Measurements from ENCODE around the gene CDCA7L.

The CDCA7L gene

DNA sequence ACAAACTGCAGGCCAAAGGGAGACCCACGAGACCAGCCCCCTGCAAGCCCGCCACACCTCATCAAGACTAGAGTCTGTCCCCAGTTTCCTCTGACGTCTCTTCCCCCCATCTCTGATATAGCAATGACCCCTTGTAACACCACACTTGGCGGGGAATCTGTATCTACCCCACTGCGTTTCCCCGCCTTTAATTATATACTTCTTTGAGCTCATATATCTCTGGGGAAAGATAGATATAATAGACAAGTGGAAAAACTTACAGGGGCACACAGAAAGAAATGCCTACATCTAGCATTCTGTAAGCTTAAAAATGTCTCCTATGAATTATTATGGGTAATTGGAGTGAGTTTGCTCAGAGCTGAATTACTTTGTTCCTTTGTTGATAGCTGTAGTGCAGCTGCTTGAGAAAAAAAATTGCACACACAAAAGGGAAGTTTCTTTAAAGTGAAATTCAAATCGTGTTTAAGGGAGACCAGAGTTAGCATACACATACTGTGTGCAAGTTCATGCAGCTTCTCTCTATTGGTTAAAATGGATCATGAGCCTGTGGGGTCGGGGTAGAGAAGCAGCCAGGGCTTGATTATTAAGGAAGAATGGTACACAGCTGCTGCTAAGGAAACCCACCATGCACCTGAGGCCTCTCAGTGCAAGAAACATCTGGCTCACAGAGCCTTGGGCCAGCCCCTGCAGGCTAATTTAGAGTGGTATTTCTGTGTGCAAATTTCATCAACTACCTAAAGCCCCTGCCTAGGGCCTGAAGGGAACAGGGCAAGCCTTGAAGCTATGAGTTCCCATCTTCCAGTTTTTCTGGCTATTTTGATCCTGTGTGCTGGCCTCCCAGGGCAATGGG, 32.5 kb downstream of the CDCA7L start:
- no peak overlapping the region for H3K27ac ChIP-seq (ENCODE audit: extremely low read depth, low read depth, low read length)
- H3K4me3 ChIP-seq (ENCODE audit: low read depth, low read length): no peak overlapping the region
- H3K36me3 ChIP-seq (ENCODE audit: control insufficient read depth in 2 of 2, insufficient read depth in 1 of 2, low read length in 2 of 2): peaks cover 8 to 60% of the 10 kb centered on the region in 2 experiments
- CTCF ChIA-PET: no interaction called here
- no peaks in the 10 kb centered on the region for H3K4me1 ChIP-seq (ENCODE audit: control insufficient read depth, insufficient read depth, low read length)
- H3K9me3 ChIP-seq (ENCODE audit: control insufficient read depth, insufficient read depth, low read depth, low read length): no peaks in the 10 kb centered on the region
- POLR2A ChIA-PET: no interaction called here
- TF ChIP-seq, protein P1, sequence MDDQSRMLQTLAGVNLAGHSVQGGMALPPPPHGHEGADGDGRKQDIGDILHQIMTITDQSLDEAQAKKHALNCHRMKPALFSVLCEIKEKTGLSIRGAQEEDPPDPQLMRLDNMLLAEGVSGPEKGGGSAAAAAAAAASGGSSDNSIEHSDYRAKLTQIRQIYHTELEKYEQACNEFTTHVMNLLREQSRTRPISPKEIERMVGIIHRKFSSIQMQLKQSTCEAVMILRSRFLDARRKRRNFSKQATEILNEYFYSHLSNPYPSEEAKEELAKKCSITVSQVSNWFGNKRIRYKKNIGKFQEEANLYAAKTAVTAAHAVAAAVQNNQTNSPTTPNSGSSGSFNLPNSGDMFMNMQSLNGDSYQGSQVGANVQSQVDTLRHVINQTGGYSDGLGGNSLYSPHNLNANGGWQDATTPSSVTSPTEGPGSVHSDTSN (CRISPR knock-in tag; IDR thresholded peaks at IDR 0.05): no peak
- TF ChIP-seq, protein P2, sequence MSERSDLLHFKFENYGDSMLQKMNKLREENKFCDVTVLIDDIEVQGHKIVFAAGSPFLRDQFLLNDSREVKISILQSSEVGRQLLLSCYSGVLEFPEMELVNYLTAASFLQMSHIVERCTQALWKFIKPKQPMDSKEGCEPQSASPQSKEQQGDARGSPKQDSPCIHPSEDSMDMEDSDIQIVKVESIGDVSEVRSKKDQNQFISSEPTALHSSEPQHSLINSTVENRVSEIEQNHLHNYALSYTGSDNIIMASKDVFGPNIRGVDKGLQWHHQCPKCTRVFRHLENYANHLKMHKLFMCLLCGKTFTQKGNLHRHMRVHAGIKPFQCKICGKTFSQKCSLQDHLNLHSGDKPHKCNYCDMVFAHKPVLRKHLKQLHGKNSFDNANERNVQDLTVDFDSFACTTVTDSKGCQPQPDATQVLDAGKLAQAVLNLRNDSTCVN (tag by site-specific recombination; optimal IDR thresholded peaks at IDR 0.05): no peak
- no peak for TF ChIP-seq ZNF16 (tag by site-specific recombination; IDR thresholded peaks at IDR 0.05; ENCODE audit: low read depth)
- TF ChIP-seq ZNF37A (tag by site-specific recombination; IDR thresholded peaks at IDR 0.05): no peak
- TF ChIP-seq ZNF146 (tag by site-specific recombination; IDR thresholded peaks at IDR 0.05): no peak
- TF ChIP-seq, protein P3, sequence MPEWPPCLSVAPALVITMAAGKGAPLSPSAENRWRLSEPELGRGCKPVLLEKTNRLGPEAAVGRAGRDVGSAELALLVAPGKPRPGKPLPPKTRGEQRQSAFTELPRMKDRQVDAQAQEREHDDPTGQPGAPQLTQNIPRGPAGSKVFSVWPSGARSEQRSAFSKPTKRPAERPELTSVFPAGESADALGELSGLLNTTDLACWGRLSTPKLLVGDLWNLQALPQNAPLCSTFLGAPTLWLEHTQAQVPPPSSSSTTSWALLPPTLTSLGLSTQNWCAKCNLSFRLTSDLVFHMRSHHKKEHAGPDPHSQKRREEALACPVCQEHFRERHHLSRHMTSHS (tag by site-specific recombination; IDR thresholded peaks at IDR 0.05): no peak
- TF ChIP-seq GLI4 (tag by site-specific recombination; IDR thresholded peaks at IDR 0.05): no peak
- no peak for TF ChIP-seq HOXC10 (CRISPR knock-in tag; IDR thresholded peaks at IDR 0.05)
- no peak for TF ChIP-seq ZNF24 (tag by site-specific recombination; IDR thresholded peaks at IDR 0.05)
- TF ChIP-seq MZF1 (tag by site-specific recombination; IDR thresholded peaks at IDR 0.05; ENCODE audit: borderline replicate concordance): no peak
- TF ChIP-seq SP7 (tag by site-specific recombination; IDR thresholded peaks at IDR 0.05): no peak
- TF ChIP-seq, protein P4, sequence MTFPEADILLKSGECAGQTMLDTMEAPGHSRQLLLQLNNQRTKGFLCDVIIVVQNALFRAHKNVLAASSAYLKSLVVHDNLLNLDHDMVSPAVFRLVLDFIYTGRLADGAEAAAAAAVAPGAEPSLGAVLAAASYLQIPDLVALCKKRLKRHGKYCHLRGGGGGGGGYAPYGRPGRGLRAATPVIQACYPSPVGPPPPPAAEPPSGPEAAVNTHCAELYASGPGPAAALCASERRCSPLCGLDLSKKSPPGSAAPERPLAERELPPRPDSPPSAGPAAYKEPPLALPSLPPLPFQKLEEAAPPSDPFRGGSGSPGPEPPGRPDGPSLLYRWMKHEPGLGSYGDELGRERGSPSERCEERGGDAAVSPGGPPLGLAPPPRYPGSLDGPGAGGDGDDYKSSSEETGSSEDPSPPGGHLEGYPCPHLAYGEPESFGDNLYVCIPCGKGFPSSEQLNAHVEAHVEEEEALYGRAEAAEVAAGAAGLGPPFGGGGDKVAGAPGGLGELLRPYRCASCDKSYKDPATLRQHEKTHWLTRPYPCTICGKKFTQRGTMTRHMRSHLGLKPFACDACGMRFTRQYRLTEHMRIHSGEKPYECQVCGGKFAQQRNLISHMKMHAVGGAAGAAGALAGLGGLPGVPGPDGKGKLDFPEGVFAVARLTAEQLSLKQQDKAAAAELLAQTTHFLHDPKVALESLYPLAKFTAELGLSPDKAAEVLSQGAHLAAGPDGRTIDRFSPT (tag by site-specific recombination; IDR thresholded peaks at IDR 0.05): no peak
- no peak for TF ChIP-seq ZBTB48 (tag by site-specific recombination; IDR thresholded peaks at IDR 0.05)
- TF ChIP-seq ZNF23 (tag by site-specific recombination; IDR thresholded peaks at IDR 0.05; ENCODE audit: borderline replicate concordance): no peak
- no peak for TF ChIP-seq ZNF239 (tag by site-specific recombination; IDR thresholded peaks at IDR 0.05)

DNA sequence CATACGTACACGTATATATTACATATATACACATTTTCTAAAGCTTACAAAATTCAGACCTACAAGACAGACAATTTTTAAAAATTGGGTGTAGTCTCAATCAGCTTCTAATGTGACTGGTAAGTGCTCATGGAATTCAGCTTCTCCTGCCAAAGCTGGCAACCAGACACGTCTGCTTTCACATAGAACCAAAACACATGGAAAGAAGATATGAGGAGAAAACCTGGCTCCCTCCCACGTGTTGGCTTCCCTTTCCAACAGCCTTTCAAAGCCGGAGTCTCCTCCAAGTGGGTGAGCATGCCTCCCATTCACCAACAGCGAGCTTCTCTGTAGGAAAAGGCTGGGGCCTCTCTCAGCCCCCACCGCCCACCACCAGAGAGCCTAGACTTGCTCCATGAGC, 33.4 kb downstream of the CDCA7L start:
- H3K27ac ChIP-seq (ENCODE audit: extremely low read depth, low read depth, low read length): no peak overlapping the region
- H3K9me3 ChIP-seq (ENCODE audit: control insufficient read depth, insufficient read depth, low read depth, low read length): no peaks in the 10 kb centered on the region
- H3K36me3 ChIP-seq (ENCODE audit: control insufficient read depth in 2 of 2, insufficient read depth in 1 of 2, low read length in 2 of 2): peaks cover 8 to 68% of the 10 kb centered on the region in 2 experiments
- no peak overlapping the region for H3K4me3 ChIP-seq (ENCODE audit: low read depth, low read length)
- H3K4me1 ChIP-seq (ENCODE audit: control insufficient read depth, insufficient read depth, low read length): no peaks in the 10 kb centered on the region
- POLR2A ChIA-PET: no interaction called here
- TF ChIP-seq ZFHX2 (tag by site-specific recombination; conservative IDR thresholded peaks at IDR 0.05): peak; percentile 35; the same call in 1 of the 2 replicates
- no peak for TF ChIP-seq ZNF670 (tag by site-specific recombination; IDR thresholded peaks at IDR 0.05; ENCODE audit: low read depth)
- no peak for TF ChIP-seq ZBTB21 (tag by site-specific recombination; IDR thresholded peaks at IDR 0.05)
- CTCF ChIA-PET: no interaction called here
